Uterus (tissue), 2 donors: ENCODE measurements around the gene OR7C2.

ENCODE experiments used
- CTCF ChIP-seq, 4 experiments: fragments of 200-600 bp in 2 of 4; fragments of 450-650 bp in 2 of 4; sonication (generic) in 2 of 4; IDR thresholded peaks; one replicate each; pipeline ENCODE4 v1.5.1; 2016 to 2019; ENCODE audit warnings: antibody characterized with exemption in 4 of 4, mild to moderate bottlenecking in 2 of 4, moderate library complexity in 1 of 4
- POLR2A ChIP-seq, 2 donors: fragments of 450-650 bp; IDR thresholded peaks; one replicate each; pipeline ENCODE4 v1.6.1; 2016; ENCODE audit warnings: antibody characterized with exemption in 2 of 2, mild to moderate bottlenecking in 1 of 2, moderate library complexity in 1 of 2

DNA sequence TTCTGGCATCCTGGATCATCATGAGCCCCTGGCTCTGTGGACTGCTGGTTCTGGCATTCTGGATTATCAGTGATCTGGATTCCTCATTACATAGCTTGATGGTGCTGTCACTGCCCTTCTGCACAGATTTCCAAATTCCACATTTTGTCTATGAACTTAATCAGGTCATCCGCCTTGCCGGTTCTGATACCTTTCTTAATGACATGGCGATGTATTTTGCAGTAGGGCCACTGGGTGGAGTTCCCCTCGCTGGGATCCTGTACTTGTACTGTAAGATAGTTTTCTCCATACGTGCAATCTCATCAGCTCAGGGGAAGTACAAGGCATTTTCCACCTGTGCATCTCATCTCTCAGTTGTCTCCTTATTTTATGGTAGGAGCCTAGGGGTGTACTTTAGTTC lies 24.4 kb upstream of the OR7C2 start:
- TF ChIP-seq CTCF (IDR thresholded peaks at IDR 0.05), result no peak
- TF ChIP-seq POLR2A (IDR thresholded peaks at IDR 0.05), result no peak
